Caki2 (cell line): ENCODE data around the gene PLD3. TPM values are rescaled to one million over a fixed set of nuclear protein-coding genes. Genes with fewer than 3 reads are reported as not detected.

Experiments used
- DNase-seq: peaks from one replicate; pipeline ENCODE4 v3.0.0-alpha.2; 2015; ENCODE audit warnings: low read depth
- in situ Hi-C: cut with HindIII; loops from 2 replicates; pipeline ENCODE4 v1.10.0; 2016; ENCODE audit warnings: low sequenced_read_pairs, low pct_unique_long_range_greater_than_20kb, mixed read lengths
- total RNA-seq: library from RNA; depleted of rRNA; stranded (reverse); fragments of >200 nt; shearing (Covaris generic); gene quantifications from 2 replicates; pipeline ENCODE4 v1.2.3, GENCODE V29; 2014; ENCODE audit warnings: low replicate concordance

The PLD3 gene
- total RNA-seq, 1 experiment from 2014 or later = 381 TPM

DNA sequence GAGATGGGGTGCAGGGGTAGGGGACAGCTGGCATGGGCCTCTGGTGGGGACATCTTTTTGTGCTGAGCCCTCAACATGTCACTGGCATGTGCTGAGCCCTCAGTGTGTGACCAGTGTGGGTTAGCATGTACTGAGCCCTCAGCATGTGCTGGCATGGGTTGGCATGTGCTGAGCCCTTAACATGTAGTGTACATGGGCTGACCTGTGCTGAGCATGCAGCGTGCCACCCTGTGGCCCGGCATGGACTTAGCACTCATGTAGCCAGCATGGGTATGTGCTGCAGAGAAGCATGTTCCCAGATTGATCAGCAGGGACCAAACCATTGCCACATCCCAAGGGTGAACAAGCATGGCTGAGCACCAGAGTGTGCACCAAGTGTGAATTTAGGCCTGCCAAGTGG lies 30.0 kb downstream of the PLD3 start:
- no peak for DNase-seq
- in situ Hi-C loops = no loop called here

DNA sequence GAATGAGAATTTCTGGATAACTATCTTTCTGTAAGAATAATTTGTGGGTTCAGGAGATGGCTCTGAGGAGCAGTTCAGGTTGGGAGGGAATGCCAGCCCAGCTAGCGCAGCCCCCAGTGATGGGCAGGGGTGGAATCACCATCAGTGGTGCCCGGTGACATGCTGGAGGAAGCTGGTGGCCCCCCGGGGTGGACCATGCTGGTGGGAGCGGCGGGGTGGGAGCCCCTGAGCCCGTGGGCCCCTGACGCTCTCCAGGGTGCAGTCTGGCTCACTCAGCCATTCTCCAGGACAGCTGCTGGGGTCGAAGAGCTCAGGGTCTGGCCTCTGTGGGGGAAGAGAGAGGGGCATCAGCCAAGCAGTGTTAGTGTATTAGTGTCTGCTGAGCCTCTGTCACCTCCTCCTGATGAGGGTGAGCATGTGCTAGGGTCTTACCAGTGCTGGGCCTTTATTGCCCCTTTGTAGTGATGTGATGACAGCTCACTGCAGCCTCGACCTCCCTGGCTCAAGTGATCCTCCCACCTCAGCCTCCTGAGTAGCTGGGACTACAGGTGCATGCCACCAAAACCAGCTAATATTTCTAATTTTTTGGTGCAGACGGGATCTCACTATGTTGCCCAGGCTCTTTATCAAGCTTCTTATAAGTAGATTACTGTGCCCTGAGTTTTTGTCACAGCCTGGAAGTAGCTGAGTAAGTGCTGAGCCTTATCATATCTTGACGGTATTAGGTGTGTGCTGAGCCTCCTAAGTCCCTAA lies 31.1 kb downstream of the PLD3 start:
- DNase-seq = no peak
- in situ Hi-C loops = no loop called here

DNA sequence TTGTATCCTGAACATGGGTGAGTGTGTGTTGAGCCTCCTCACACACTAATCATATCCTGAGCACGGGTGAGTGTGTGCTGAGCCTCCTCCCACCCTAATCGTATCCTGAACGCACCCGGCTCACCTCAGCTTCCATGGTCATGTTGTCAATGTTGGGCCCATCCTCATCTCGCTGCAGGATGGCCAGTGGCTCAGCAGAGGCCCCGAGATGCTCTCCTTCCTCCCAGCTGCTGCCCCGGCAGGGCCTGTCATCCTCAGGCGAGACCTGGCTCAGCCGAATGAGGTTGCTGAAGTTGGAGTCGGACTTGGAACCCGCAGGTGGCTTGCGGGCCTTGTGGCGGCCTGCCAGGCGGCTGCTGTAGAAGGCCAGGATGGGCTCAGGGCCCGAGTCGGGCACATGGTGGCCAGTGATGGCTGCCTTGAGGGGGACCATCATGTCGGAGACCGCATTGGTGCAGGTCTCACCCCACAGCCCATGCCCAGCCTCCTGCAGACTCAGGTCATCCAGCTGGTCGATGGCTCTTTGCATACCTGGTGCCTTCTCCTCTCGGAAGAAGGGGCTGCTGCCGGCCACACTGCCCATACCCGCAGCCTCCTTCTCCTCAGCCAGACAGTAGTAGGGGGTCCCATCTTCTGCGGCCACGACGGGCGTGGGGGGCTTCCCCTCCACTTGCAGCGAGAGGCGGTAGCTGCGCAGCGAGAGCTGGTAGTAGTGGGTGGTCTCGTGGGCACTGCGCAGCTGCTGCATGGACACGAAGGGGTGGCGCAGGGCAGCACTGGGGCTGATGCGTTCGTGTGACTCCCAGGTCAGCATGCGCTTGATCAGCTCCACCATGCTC lies 31.9 kb downstream of the PLD3 start:
- in situ Hi-C loops = no loop called here
- DNase-seq = no peak

DNA sequence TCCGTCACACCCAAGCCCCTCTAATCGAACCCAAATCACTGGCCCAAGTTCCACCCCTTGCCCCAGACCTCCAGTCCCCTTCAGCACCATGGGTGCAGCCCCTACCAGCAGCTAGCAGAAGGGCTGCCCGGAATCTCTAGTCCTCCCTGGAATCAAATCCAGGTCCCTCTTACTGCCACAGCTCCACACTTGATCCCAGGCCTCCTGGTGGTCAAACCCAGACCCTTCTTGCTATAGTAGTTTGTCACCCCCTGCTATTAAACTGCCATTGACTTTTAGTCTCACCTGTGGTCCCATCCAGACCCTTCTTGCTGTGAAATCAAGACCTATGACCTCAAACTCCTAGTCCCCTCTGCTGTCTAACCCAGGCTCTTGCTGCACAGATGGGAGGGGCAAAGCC lies 32.8 kb downstream of the PLD3 start:
- in situ Hi-C loops = no loop called here
- DNase-seq = no peak

DNA sequence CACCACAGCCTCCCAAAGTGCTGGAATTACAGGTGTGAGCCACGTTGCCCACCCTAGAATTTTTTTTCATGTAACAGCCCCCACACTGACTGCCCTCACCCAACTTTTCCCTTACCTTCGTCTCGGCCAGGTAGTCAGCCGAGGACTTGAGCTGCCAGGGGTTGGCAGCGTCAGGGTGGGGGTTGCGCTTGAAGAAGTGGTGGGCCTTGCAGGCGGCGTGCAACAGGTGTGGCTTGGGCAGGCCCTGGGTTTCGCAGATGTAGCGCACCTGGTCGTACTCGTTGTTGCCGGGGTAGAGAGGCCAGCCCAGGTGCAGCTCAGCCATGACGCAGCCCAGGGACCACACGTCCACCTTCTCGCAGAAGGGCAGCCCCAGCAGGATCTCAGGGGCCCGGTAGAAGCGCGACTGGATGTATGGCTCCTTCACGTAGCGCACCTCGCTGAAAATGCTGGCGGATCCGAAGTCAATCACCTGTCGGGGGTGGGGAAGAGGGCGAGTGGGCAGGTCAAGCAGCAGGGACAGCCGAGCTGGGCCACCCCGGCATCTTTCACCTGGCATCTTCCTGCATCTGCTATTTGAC lies 35.3 kb downstream of the PLD3 start:
- DNase-seq = no peak

DNA sequence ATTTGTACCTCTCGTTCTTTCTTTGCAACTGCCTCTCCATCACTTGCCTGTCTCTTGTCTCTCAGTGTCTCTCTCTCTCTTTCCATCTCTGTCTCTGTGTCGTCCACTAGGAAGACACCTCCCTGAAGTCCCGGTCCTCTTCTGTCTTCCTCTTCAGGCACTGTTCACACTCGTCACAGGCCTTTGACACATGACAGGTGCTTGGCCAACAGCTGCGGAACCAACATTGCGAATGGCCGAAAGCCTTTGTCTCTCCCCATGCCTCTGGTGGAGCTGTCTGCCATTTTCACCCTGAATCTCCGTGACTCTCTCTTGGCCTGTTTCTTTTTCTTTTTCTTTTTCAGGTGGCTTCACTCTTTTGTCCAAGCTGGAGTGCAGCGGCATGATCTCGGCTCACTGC lies 38.7 kb downstream of the PLD3 start:
- DNase-seq = no peak

More for the DNA sequence above, 35.3 kb downstream of the PLD3 start:
- in situ Hi-C loops = no loop called here

DNA sequence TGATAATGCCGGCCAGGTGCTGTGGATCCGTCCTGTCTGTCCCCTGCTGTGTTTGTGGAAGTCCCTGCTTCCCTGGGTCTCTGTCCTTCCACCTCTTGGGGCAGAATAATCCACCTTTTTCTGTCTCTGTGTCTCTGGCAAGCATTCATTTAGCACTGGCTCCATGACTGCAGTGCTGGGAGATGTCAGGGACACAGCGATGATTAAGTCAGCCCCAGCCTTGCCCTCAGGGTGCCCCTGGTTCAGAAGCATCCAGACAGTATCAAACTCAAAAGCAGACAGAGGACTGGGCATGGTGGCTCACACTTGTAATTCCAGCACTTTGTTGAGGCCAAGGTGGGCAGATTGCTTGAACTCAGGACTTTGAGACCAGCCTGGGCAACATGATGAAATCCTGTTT lies 40.0 kb downstream of the PLD3 start:
- no peak for DNase-seq
- in situ Hi-C loops = no loop called here

More for the DNA sequence above, 38.7 kb downstream of the PLD3 start:
- in situ Hi-C loops = no loop called here

DNA sequence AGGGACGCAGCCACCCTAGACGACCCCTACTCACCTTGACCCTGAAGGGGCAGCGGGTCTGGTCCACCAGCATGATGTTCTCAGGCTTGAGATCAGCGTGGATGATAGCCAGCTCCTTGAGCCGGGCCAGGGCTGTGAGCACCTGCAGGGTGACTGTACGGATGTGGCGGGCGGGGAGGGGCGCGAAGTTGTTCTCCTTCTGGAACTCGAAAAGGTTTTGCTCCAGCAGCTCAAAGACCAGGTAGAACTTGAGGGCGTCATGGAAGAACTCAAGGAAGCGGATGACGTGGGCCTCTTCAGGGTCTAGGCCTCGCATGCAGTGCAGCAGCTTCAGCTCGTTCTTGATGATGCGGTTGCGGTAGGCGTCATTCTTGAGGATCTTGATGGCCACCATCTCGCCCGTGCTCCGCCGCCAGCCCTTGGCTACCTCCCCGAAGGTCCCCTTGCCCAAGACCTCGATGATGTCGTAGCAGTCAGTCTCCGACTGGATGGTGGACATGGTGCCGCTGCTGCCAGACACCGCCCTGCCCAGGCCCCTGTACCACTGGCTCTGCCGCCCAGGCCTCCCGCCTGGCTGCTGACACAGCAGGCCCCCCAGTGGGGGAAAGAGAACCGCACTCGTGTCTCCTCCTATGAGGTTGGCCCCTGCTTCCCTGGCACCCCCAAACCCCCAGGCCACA lies 41.0 kb downstream of the PLD3 start:
- in situ Hi-C loops = no loop called here
- DNase-seq = no peak

DNA sequence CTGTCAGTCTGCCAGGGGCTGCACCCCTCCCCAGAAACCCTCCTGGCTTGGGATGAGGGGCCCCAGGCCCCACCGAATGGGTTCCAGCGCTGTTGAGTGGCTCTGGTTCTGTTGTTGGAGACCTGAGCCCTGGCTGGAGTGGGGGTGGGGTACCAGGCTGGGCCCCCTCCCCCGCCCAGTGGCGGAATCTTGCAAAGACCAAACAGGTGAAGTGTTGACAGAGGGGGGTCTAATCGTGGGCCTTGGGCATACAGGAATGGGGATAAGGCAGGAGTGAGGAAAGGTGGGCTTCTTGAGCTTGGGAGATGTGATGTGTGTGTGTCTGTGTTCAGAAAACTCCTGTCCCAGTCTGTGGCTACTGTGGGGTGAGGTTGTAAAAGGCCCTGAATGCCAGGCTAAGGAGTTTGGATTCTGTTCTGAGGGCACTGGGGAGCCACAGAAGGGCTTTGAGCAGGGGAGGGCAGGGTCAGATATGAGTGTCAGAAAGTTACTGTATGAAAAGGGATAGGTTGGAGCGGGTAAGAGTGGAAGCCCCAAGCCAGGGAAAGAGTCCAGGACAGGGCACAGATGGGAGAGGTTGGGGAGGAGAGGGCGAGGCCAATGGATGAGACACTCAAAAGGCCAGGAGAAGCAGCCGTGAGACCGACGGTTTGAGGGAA lies 41.7 kb downstream of the PLD3 start, which contains the start of gene HIPK4:
Gene HIPK4 (minus strand): TSS at position 98 of the 659 bp plus-strand sequence. CDS start 279 bp downstream, outside the sequence.
- in situ Hi-C loops = no loop called here
- no peak for DNase-seq

DNA sequence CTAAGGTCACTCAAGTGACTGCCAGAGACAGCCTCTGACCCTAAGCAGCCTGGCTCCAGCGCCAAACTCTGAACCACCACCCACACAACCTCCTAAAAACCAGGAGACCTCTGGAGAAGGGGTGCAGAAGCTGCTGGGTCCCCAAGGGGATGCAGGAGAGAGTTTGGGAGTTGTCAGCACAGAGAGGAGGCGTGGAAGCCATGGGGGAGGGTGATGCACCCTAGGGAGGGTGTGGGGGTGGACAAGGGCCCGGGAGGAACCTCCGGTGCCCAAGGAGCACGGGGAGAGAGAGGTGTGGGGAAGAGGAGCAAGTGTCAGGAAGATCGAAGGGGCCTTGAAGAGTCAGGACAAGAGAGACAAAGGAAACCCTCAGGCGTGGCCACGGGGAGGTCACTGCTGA lies 43.6 kb downstream of the PLD3 start:
- in situ Hi-C loops = no loop called here
- no peak for DNase-seq

DNA sequence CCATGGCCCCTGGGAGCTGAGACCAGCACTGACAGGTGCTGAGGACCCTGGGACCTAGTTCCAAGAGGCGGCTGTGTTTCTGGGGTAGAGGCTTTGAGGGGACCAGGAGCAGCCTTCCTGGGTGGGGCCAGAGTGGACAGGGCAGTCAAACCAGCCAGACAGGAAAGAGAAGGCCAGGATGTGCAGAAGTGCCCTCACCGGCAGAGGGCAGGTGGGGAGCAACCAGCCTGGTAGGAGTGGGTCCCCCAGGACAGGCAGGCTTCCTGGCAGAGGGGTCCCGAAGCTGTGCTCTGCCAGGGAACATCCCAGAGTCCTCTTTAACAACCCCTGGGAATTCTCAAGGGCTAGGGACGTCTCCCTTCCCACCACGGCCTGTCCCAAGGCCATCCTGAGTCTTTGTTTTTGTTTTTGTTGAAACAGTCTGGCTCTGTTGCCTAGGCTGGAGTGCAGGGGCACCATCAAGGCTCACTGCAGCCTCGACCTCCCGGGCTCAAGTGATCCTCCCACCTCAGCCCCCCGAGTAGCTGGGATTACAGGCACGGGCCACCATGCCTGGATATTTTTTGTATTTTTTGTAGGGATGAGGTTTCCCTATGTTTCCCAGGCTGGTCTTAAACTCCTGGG lies 44.5 kb downstream of the PLD3 start:
- in situ Hi-C loops = no loop called here

DNA sequence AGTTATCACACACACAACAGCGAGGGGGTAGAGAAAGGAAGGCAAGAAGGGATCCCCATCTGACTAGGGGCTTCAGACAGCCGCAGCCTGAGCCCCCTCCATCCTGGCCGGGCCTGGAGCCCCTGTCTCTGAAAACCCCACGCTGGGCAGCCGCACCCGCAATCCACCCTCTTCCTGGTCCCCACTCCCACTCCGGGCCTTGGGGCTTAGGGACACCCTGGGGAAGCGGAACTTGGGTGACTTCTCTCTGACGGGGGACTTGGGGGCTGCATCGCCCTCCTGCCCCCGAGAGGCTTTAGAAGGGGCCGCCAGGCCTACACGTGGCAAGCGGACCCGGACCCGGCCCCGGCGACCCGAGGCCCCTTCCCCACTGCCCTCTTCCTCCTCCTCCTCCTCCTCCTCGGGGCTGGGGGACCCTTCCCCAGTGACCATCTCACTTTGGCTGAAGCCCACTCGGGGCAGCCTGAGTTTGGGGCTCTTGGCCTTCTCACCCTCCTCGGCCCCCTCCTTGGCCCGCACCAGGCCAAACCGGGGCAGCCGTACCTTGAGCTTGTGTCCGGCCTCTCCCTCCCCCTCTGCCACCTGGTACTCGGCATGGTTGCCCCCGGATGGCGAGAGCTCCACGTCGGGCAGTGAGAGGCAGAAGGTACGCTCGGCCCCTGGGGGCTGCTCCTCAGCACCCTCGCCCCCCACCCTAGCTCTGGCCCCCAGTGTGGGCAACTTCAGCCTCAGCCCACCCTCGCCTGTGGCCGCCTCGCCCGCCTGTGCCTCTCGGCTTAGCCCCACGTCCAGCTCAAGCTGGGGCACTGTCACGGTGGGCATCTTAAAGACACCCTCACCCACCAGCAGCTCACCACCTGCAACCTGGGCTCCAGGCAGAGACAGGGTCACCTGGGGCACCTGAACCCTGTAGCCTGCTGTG lies 45.7 kb downstream of the PLD3 start:
- no peak for DNase-seq
- in situ Hi-C loops = no loop called here

More for the DNA sequence above, 44.5 kb downstream of the PLD3 start:
- no peak for DNase-seq

DNA sequence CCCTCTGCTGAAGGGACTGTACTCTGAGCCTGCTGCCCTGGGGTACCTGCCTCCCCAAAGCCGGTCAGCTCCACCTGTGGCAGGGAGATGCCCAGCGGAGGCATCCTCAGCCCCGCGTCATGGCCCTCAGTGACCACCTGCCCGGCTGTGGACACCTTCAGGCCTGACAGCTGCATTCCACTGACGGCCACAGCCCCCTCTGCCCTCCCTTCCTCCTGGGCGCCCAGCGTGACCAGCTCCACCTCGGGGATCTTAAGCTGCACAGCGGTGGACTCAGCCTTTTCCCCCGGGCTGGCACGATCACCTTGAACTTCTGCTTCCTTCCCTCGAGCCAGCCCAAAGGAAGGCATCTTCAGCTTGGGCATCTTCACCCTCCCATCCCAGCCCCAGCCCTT lies 46.3 kb downstream of the PLD3 start:
- in situ Hi-C loops = no loop called here
- DNase-seq = peak; percentile 35

DNA sequence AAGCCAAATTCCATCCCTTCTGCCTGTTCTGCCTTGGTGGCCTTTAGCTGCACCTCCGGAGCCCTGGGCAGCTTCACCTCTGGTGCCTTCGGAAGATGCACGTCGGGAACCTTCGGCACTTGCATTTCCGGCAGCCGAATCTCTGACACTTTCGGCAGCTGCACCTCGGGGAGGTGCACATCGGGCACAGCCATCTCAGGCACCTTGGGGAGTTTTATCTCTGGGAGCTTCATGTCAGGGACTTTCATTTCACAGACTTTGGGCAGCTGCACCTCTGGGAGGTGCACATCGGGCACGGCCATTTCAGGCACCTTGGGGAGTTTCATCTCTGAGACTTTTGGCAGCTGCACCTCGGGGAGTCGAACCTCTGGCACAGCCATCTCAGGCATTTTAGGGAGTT lies 47.5 kb downstream of the PLD3 start:
- in situ Hi-C loops = no loop called here
- no peak for DNase-seq

DNA sequence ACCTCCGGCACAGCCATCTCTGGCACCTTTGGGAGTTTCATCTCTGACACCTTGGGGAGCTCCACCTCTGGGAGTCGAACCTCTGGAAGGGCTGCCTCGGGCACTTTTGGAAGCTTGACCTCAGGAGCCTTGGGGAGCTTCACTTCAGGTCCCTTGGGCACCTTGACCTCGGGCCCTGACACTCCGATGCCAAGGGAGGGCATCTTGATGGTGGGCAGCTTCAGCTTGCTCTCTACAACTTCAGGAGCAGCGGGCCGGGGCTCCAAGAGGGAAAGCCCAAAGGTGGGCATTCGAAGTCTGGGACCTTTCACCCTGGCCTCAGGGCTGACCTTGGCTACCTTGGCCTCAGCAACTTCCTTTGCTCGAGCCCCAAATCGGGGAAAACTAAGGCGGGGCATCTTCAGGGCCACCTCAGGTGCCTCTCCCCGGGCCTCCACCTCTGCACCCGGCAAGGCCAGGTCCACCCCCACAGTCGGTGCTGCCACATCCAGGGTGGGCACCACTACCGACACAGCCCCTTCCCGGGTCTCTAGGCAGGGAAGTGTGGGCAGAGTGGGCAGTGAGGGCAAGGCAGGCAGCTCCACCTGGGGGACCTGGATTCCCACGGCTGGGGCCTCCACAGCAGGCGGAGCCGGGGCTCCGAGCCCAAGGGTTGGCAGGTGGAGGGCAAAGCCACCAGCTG lies 48.5 kb downstream of the PLD3 start:
- DNase-seq = no peak
- in situ Hi-C loops = no loop called here

DNA sequence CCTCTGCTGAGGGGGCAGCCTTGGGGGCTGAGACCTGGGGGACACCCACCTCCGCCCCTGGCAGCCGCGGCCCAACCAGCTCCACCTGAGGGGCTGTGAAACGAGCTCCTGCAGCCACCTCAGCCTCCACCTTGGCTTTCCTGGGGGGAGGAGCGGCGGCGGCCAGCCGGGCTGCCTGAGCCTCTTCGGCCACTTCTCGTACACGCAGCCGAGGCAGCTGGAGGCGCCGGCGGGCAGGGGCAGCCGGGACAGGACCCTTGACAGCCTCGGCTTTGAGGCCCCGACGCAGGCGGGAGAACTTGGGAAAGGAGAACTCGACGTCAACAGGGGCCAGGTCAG lies 49.0 kb downstream of the PLD3 start:
- no peak for DNase-seq
- in situ Hi-C loops = no loop called here
